GM12873 (cell line): Measurements from ENCODE around the gene SASH1.

Source experiments
- CTCF ChIP-seq: IDR thresholded peaks from 2 replicates; pipeline ENCODE4 v1.5.1; 2012; ENCODE audit warnings: low read depth, mild to moderate bottlenecking, moderate library complexity, low read length, control low read depth; ENCODE audit not compliant: insufficient read depth; ENCODE audit errors: missing control alignments

SASH1 gene

GRCh38 chr6:148422085-148422484 is 79.4 kb downstream of the SASH1 start:
- TF ChIP-seq CTCF: no peak

GRCh38 chr6:148423133-148423532 is 80.5 kb downstream of the SASH1 start:
- no peak for TF ChIP-seq CTCF

- no peak for TF ChIP-seq CTCF
Observed at GRCh38 chr6:148423601-148424270, 81.1 kb downstream of the SASH1 start.

- TF ChIP-seq CTCF: no peak
Observed at GRCh38 chr6:148425443-148425842, 82.8 kb downstream of the SASH1 start.

GRCh38 chr6:148426317-148426977 is 83.8 kb downstream of the SASH1 start:
- TF ChIP-seq CTCF: no peak

- TF ChIP-seq CTCF: no peak
Observed at GRCh38 chr6:148427333-148427732, 84.7 kb downstream of the SASH1 start.

GRCh38 chr6:148429423-148429822 is 86.8 kb downstream of the SASH1 start:
- no peak for TF ChIP-seq CTCF
